Lower leg skin (tissue), 3 donors: ENCODE results near the gene GGTA1.

Experiments used
- POLR2A ChIP-seq, 2 donors: fragments of 450-650 bp; IDR thresholded peaks; one replicate each; pipeline ENCODE4 v1.6.1; 2016 to 2017; ENCODE audit warnings: antibody characterized with exemption in 2 of 2, mild to moderate bottlenecking in 1 of 2, moderate library complexity in 1 of 2
- TF ChIP-seq, protein P1 (sequence below), 3 donors: fragments of 450-650 bp; IDR thresholded peaks; one replicate each; pipeline ENCODE4 v1.5.1; 2016; ENCODE audit warnings: antibody characterized with exemption in 3 of 3, mild to moderate bottlenecking in 3 of 3, moderate library complexity in 2 of 3

- TF ChIP-seq, protein P1, sequence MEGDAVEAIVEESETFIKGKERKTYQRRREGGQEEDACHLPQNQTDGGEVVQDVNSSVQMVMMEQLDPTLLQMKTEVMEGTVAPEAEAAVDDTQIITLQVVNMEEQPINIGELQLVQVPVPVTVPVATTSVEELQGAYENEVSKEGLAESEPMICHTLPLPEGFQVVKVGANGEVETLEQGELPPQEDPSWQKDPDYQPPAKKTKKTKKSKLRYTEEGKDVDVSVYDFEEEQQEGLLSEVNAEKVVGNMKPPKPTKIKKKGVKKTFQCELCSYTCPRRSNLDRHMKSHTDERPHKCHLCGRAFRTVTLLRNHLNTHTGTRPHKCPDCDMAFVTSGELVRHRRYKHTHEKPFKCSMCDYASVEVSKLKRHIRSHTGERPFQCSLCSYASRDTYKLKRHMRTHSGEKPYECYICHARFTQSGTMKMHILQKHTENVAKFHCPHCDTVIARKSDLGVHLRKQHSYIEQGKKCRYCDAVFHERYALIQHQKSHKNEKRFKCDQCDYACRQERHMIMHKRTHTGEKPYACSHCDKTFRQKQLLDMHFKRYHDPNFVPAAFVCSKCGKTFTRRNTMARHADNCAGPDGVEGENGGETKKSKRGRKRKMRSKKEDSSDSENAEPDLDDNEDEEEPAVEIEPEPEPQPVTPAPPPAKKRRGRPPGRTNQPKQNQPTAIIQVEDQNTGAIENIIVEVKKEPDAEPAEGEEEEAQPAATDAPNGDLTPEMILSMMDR (IDR thresholded peaks at IDR 0.05), result no peak
- TF ChIP-seq POLR2A (IDR thresholded peaks at IDR 0.05), result no peak
Observed at GRCh38 chr9:121466142-121466541, 33.5 kb downstream of the GGTA1 start.
